ENCODE measurements around the gene DEFB131B.
"Not testable (repeated sequence)": the region's sequence is repeated elsewhere in the genome, so short reads cannot be mapped to it uniquely, and the experiment has no call there.

GRCh38 chr11:71878059-71878458 lies at the start of gene DEFB131B:
- not testable (repeated sequence) for TF ChIP-seq CTCF, POLR2AphosphoS5 (IDR thresholded peaks at IDR 0.05)
